Fibroblast of the aortic adventitia (primary cell): ENCODE measurements around the gene TIMM50. TPM values are rescaled to one million over a fixed set of nuclear protein-coding genes. Genes with fewer than 3 reads are reported as not detected.
A peak's percentile ranks its signal among the peaks of the same experiment; 100 is the strongest.
"Not testable (repeated sequence)": the region's sequence is repeated elsewhere in the genome, so short reads cannot be mapped to it uniquely, and the experiment has no call there.

Experiments
- DNase-seq: peaks from one replicate; pipeline ENCODE4 v3.0.0-alpha.2; 2010; ENCODE audit warnings: low read depth
- H3K4me3 ChIP-seq: 2 replicates; pipeline ENCODE4 v1.5.1; 2011; ENCODE audit warnings: low read depth, mild to moderate bottlenecking, control low read depth, low read length, moderate library complexity
- total RNA-seq: library from RNA; depleted of rRNA; stranded (reverse); fragments of >200 nt; gene quantifications from 2 replicates; pipeline ENCODE4 v1.2.3, GENCODE V29; 2012; ENCODE audit warnings: low replicate concordance
- TF ChIP-seq, protein P1 (sequence below): IDR thresholded peaks from 2 replicates; pipeline ENCODE4 v1.5.1; 2011; ENCODE audit warnings: mild to moderate bottlenecking, low read length, control low read depth, inconsistent platforms; ENCODE audit not compliant: insufficient read depth

The TIMM50 gene
- total RNA-seq, 1 donor = 49.5 TPM

DNA sequence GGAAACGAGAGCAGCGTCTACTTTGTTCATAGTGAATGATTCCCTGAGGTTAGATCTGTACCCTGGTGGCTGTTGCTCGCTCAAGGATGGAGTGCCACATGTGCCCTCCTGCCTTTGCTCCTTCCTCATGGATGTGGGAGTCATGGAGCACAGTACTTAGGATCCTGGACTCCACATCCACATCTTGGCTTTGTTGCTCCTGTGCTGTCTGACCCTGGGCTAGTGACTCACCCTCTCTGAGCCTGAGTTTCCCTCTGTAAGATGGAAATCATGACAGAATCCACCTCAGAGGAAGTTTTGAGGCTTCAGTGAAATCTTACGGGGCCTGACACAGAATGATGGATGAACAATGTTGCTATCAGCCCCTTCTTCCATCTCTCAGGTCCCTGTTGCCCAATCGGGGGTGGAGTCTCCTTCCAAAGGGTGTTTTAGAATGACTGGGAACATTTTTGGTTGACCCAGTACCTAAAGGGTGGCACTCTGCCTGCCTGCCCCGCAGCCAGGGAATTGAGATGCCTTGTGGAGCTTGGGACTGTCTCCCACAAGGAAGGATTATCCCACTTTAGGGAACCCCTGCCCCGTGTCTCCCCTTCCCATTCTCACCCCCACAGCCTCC lies 9.8 kb upstream of the TIMM50 start:
- H3K4me3 ChIP-seq = no peak overlapping the region
- TF ChIP-seq, protein P1, sequence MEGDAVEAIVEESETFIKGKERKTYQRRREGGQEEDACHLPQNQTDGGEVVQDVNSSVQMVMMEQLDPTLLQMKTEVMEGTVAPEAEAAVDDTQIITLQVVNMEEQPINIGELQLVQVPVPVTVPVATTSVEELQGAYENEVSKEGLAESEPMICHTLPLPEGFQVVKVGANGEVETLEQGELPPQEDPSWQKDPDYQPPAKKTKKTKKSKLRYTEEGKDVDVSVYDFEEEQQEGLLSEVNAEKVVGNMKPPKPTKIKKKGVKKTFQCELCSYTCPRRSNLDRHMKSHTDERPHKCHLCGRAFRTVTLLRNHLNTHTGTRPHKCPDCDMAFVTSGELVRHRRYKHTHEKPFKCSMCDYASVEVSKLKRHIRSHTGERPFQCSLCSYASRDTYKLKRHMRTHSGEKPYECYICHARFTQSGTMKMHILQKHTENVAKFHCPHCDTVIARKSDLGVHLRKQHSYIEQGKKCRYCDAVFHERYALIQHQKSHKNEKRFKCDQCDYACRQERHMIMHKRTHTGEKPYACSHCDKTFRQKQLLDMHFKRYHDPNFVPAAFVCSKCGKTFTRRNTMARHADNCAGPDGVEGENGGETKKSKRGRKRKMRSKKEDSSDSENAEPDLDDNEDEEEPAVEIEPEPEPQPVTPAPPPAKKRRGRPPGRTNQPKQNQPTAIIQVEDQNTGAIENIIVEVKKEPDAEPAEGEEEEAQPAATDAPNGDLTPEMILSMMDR = no peak
- DNase-seq = no peak

DNA sequence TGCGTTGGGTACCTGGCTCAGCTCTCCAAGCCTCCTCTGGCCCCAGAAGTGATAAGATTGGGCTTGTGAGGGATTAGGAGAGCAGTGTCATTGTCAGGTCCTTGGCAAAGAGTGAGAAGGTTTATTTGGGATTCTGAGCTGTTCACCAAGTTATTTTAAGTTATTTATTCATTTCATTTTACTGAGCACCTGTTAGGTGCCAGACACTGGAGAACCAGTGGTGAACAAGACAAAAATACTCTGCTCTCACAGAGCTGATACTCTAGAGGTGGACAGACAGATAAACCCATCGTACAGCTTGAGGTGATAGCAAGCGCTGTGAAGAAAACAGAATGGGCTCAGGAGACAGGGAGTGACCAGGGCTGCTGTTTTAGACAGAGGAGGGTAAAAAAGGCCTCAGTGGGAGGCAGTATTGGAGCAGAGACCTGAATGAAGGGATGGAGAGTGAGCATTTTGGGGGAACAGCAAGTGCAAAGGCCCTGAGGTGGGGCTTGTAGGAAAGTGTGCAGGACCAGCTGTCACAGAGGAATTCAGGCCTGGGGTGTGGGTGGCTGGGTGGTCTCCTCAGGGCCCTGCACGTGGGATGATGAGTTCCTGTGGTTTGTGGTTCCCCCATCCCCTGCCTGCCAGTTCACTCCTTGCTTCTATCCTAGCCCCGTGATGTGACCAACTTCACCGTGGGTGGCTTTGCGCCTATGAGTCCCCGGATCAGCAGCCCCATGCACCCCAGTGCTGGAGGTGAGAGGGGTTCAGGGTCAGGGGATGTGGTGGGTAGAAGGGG lies 8.7 kb upstream of the TIMM50 start:
- no peak for DNase-seq
- TF ChIP-seq, protein P1 = no peak
- H3K4me3 ChIP-seq = no peak overlapping the region

DNA sequence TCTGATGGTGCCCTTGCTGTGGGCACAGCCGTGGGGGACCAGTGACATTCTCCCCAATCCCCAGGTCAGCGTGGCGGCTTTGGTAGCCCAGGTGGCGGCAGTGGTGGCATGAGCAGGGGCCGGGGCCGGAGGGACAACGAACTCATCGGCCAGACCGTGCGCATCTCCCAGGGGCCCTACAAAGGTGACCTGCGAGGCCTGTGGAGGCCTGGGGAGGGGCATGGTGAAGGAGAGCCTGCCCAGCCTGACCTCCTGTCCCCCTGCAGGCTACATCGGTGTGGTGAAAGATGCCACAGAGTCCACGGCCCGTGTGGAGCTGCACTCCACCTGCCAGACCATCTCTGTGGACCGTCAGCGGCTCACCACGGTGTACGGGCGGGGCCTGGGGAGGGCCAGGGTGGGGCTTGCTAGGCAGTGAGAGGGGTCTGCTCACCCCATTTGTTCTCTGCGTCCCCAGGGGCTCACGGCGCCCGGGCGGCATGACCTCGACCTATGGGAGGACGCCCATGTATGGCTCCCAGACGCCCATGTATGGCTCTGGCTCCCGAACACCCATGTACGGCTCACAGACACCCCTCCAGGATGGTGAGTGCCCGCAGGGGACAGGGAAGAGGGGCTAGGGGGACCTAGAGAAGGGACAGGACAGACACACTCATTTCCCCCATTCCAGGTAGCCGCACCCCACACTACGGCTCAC lies 7.7 kb upstream of the TIMM50 start:
- no peak for DNase-seq
- no peak overlapping the region for H3K4me3 ChIP-seq
- TF ChIP-seq, protein P1 = no peak

DNA sequence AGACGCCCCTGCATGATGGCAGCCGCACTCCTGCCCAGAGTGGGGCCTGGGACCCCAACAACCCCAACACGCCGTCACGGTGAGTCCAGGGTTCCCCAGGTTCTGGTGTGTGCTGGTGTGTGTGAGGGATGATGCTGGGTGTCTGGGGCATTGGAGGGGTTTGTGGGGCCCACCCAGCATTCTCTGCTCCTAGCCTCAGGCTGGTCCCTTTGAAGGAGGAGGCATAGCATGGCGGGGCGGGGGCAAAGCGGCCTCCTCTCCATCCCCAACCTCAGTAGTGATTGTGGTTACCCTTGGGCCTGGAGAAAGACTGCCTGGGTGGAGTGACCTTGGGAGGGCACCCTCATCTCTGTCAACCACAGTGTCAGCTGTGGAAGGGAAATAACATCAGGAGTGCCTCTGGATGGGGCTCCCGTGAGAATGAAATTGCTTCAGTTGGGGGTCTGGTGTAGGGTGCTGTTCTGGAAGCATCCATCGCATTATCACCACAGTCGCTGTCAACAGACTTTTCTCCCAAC lies 7.1 kb upstream of the TIMM50 start:
- TF ChIP-seq, protein P1 = no peak
- no peak overlapping the region for H3K4me3 ChIP-seq
- no peak for DNase-seq

DNA sequence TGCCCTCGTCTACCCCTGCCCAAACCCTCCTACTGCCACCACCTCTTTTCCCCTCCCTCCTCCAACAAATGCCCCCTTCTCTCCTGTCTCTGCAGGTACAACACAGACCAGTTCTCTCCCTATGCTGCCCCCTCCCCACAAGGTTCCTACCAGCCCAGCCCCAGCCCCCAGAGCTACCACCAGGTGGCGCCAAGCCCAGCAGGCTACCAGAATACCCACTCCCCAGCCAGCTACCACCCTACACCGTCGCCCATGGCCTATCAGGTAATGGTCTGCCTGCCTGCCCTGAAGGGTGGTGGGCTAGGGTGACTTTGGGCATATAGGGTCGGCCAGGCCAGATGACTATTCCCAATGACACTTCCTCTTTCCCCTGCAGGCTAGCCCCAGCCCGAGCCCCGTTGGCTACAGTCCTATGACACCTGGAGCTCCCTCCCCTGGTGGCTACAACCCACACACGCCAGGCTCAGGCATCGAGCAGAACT lies 6.5 kb upstream of the TIMM50 start:
- DNase-seq = peak; percentile 28
- H3K4me3 ChIP-seq = no peak overlapping the region
- TF ChIP-seq, protein P1 = peak; percentile 87

DNA sequence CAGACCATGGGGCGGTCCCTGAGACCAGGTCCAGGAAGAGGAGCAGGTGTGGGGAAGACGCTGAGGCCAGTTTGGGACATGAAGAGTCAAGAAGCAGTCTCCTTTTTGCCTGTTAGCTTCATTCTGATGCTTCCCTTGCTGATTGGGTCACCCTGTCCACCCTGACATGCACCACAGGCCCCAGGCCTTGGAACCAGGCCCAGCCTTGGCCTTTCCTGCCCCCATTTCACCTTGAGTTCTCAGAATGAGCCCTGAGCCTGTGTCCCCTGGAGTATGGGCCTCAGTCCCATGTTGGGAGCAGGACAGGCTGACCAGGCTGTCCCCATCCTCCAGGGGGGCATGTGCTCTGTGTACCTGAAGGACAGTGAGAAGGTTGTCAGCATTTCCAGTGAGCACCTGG lies 4.9 kb upstream of the TIMM50 start:
- H3K4me3 ChIP-seq = no peak overlapping the region
- TF ChIP-seq, protein P1 = no peak
- no peak for DNase-seq

DNA sequence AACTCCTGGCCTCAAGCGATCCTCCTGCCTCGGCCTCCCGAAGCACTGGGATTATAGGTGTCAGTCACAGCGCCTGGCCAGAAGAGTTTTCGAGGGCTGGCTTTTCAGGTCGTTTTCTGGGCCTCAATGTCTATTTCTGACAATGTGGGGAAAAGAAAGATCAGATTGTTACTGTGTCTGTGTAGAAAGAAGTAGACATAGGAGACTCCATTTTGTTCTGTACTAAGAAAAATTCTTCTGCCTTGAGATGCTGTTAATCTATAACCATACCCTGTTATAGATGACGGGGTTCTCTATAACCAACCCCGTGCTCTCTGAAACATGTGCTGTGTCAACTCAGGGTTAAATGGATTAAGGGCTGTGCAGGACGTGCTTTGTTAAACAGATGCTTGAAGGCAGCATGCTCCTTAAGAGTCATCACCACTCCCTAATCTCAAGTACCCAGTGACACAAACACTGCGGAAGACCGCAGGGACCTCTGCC lies 1.3 kb upstream of the TIMM50 start:
- not testable (repeated sequence) for H3K4me3 ChIP-seq, DNase-seq
